Measurements from ENCODE around the gene RIMS4.

DNA sequence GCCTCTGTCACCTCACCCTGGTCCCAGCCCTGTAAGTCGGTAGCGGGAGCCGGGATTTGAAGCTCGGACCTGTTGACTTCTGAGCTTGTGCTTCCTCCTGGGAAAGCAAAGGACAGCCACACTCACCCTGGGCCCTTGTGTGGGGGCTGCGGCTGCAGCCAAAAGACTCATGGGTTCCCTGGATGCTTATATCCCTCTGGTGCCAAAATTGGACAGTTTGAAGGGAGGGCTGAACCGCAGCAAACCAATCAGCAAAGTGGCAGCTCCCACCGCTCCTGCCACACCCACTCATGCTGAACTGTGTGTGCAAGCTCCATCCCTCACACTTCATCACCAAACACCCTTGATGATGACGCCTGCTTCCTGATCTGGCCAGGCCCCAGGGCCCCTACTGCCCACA is 99.1 kb downstream of the RIMS4 start:
- no peak for TF ChIP-seq CTCF (conservative IDR thresholded peaks at IDR 0.05; ENCODE audit: low read length)
- TF ChIP-seq EZH2phosphoT487 (IDR thresholded peaks at IDR 0.05; ENCODE audit: borderline replicate concordance), result no peak
